ENCODE results near the gene TBX21. TPM values are rescaled to one million over a fixed set of nuclear protein-coding genes. Genes with fewer than 3 reads are reported as not detected.

TBX21 gene
- total and polyA plus RNA-seq, 2 experiments from 2014 or later, result not detected

DNA sequence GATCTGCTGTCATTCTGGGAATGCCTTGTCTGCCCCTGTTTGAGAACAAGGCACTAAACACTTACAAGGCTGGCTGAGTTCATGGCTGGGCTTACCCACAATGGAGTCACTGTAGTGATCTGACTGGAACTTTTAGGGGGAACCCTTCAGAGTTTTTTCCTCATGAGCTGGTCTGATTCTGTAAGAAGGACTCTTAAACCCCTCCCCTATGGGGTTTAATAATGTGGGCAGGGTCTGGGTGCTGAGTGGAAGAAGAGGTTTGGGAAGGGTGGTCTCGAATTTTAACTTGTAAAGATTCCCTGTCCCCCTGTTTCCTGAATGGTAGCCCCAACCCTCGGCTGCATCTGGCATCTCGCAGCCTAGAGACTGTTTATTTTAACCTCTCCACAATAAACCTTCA, 58.0 kb downstream of the TBX21 start:
- no peak overlapping the region for H3K27ac ChIP-seq (ENCODE audit: low read depth)
- H3K4me1 ChIP-seq (ENCODE audit: insufficient read depth), result 0 out of 2 replicates have a peak, but pooled peaks cover 4% of the 10 kb centered on the region
- Mint-ChIP-seq H3K9me3 (no peaks in the 10 kb centered on the region), H3K36me3 (ENCODE audit: low read depth) (no peaks in the 10 kb centered on the region; the same call in 2 of the 3 replicates), H3K27ac (no peak overlapping the region), H3K4me3 (peak overlapping the region; percentile 86; the same call in 1 of the 3 replicates), H3K4me1 (peaks cover 4% of the 10 kb centered on the region; the same call in 2 of the 3 replicates), H3K27me3 (ENCODE audit: insufficient read depth, low read depth, poor library complexity) (peaks cover 32% of the 10 kb centered on the region)
- H3K9me2 ChIP-seq (ENCODE audit: insufficient read depth), result no peaks in the 10 kb centered on the region
- DNase-seq (ENCODE audit: low spot score) (no peak), ATAC-seq (no peak)
- H4K20me1 ChIP-seq (replicated peaks; ENCODE audit: insufficient read depth), result no peaks in the 10 kb centered on the region
- H3K4me2 ChIP-seq, result no peak overlapping the region
- peaks cover 67% of the 10 kb centered on the region for H3K27me3 ChIP-seq (ENCODE audit: insufficient read depth)
- H3K4me3 ChIP-seq, result no peak overlapping the region
- H3K36me3 ChIP-seq (ENCODE audit: insufficient read depth), result no peaks in the 10 kb centered on the region
- TF ChIP-seq EZH2 (IDR thresholded peaks at IDR 0.05; ENCODE audit: low read depth, unreplicated experiment) (no peak), ZNF331 (CRISPR knock-in tag; IDR thresholded peaks at IDR 0.05; ENCODE audit: low read depth) (no peak), ZNF114 (CRISPR knock-in tag; IDR thresholded peaks at IDR 0.05) (no peak)
- H2AFZ ChIP-seq, result no peak overlapping the region
- H3F3A ChIP-seq (replicated peaks; ENCODE audit: low read depth), result 0 out of 2 replicates have a peak, but pooled peaks cover 4% of the 10 kb centered on the region
- H3K79me2 ChIP-seq (replicated peaks; ENCODE audit: insufficient read depth), result no peaks in the 10 kb centered on the region

DNA sequence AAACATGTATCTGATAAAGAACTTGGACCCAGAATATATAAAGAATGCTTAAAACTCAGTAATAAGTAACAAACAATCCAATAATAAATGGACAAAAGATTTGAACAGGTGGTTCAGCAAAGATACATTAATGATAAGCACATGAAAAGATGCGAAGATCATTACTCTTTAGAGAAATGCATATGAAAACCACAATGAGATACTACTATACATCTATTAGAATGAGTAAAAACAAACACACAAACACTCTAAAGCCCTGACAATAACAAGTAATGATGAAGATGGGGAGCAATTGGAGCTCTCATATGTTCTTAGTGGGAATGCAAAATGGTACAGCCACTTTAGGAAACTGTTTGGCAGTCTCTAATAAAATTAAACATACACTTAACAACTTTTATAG, 59.4 kb downstream of the TBX21 start:
- H3K4me2 ChIP-seq, result no peak overlapping the region
- ATAC-seq (no peak), DNase-seq (ENCODE audit: low spot score) (no peak)
- no peaks in the 10 kb centered on the region; the same call in 2 of the 3 replicates for H3K36me3 Mint-ChIP-seq (ENCODE audit: low read depth)
- H3K36me3 ChIP-seq (ENCODE audit: insufficient read depth), result no peaks in the 10 kb centered on the region
- no peak overlapping the region for H2AFZ ChIP-seq
- H3K27ac ChIP-seq (ENCODE audit: low read depth), result no peak overlapping the region
- H3K79me2 ChIP-seq (replicated peaks; ENCODE audit: insufficient read depth), result no peaks in the 10 kb centered on the region
- H3K4me1 Mint-ChIP-seq, result peaks cover 4% of the 10 kb centered on the region; the same call in 2 of the 3 replicates
- no peak overlapping the region for H3K4me3 ChIP-seq
- no peak overlapping the region for H3K27ac Mint-ChIP-seq
- no peaks in the 10 kb centered on the region; the same call in 1 of the 2 replicates for H4K20me1 ChIP-seq (replicated peaks; ENCODE audit: insufficient read depth)
- H3K9me3 Mint-ChIP-seq, result no peaks in the 10 kb centered on the region
- H3K4me1 ChIP-seq (ENCODE audit: insufficient read depth), result 0 out of 2 replicates have a peak, but pooled peaks cover 4% of the 10 kb centered on the region
- peaks cover 38% of the 10 kb centered on the region for H3K27me3 Mint-ChIP-seq (ENCODE audit: insufficient read depth, low read depth, poor library complexity)
- no peak overlapping the region for H3K4me3 Mint-ChIP-seq
- 0 out of 2 replicates have a peak, but pooled peaks cover 4% of the 10 kb centered on the region for H3F3A ChIP-seq (replicated peaks; ENCODE audit: low read depth)
- TF ChIP-seq EZH2phosphoT487 (IDR thresholded peaks at IDR 0.05; ENCODE audit: unreplicated experiment), result no peak
- TF ChIP-seq POLR2AphosphoS5 (IDR thresholded peaks at IDR 0.05; ENCODE audit: low read depth), result no peak
- no peak for TF ChIP-seq REST (IDR thresholded peaks at IDR 0.05; ENCODE audit: unreplicated experiment)
- no peak for TF ChIP-seq STAT1 (IDR thresholded peaks at IDR 0.05; ENCODE audit: unreplicated experiment)
- no peak for TF ChIP-seq EZH2 (IDR thresholded peaks at IDR 0.05; ENCODE audit: low read depth, unreplicated experiment)
- TF ChIP-seq JUNB (IDR thresholded peaks at IDR 0.05; ENCODE audit: unreplicated experiment), result no peak
- TF ChIP-seq ZNF331 (CRISPR knock-in tag; IDR thresholded peaks at IDR 0.05; ENCODE audit: low read depth), result no peak
- TF ChIP-seq CREB1 (CRISPR knock-in tag; IDR thresholded peaks at IDR 0.05; ENCODE audit: low read depth), result no peak
- TF ChIP-seq CTCF (conservative IDR thresholded peaks at IDR 0.05; ENCODE audit: low read depth in 2 of 2), result no peak
- peaks cover 67% of the 10 kb centered on the region for H3K27me3 ChIP-seq (ENCODE audit: insufficient read depth)
- no peaks in the 10 kb centered on the region for H3K9me2 ChIP-seq (ENCODE audit: insufficient read depth)
